Keratinocyte (primary cell): Measurements from ENCODE around the gene CACNA1C. TPM values are rescaled to one million over a fixed set of nuclear protein-coding genes. Genes with fewer than 3 reads are reported as not detected.

Experiments used
- DNase-seq: peaks from one replicate; pipeline ENCODE4 v3.0.0-alpha.2; 2011; ENCODE audit warnings: low read depth, missing footprints, low spot score
- FAIRE-seq: peaks from 2 replicates; lab custom pipeline; 2011; peaks lifted over from hg19 to GRCh38; lab: Jason Lieb, UNC
- H2AFZ ChIP-seq: 2 replicates; pipeline ENCODE4 v1.6.0; 2012; ENCODE audit warnings: low read length, control low read depth, inconsistent platforms; ENCODE audit not compliant: control insufficient read depth
- H3K27ac ChIP-seq: 2 replicates; pipeline ENCODE4 v1.5.1; 2011; ENCODE audit warnings: low read length; ENCODE audit not compliant: control insufficient read depth, insufficient read depth
- H3K27me3 ChIP-seq: 3 replicates; pipeline ENCODE4 v1.6.0; 2011; ENCODE audit warnings: low read length; ENCODE audit not compliant: control insufficient read depth, insufficient read depth; ENCODE audit errors: extremely low read depth
- H3K36me3 ChIP-seq, 2 experiments: 2 replicates in 1 of 2; 3 replicates in 1 of 2; pipeline ENCODE4 v1.5.1; 2011; ENCODE audit warnings: low read length in 2 of 2, mild to moderate bottlenecking in 1 of 2; ENCODE audit not compliant: control insufficient read depth in 2 of 2, insufficient read depth in 2 of 2; ENCODE audit errors: extremely low read depth in 1 of 2
- H3K4me1 ChIP-seq: 3 replicates; pipeline ENCODE4 v1.5.1; 2011; ENCODE audit warnings: low read length; ENCODE audit not compliant: control insufficient read depth, insufficient read depth; ENCODE audit errors: extremely low read depth
- H3K4me2 ChIP-seq: 3 replicates; pipeline ENCODE4 v1.6.0; 2011; ENCODE audit warnings: low read depth, low read length; ENCODE audit not compliant: control insufficient read depth, insufficient read depth; ENCODE audit errors: extremely low read depth
- H3K4me3 ChIP-seq, 3 experiments: fragments of 200-600 bp in 1 of 3; sonication (generic) in 1 of 3; 2 replicates in 2 of 3; 3 replicates in 1 of 3; pipeline ENCODE4 v1.5.1; 2011 to 2016; ENCODE audit warnings: low read length in 3 of 3, mild to moderate bottlenecking in 3 of 3, control low read depth in 2 of 3, inconsistent platforms in 1 of 3, low read depth in 1 of 3, mixed read lengths in 1 of 3, mixed run types in 1 of 3, moderate library complexity in 1 of 3; ENCODE audit not compliant: control insufficient read depth in 2 of 3, insufficient read depth in 2 of 3; ENCODE audit errors: extremely low read depth in 1 of 3
- H3K79me2 ChIP-seq: 2 replicates; pipeline ENCODE4 v1.6.0; 2012; ENCODE audit warnings: low read length; ENCODE audit not compliant: control insufficient read depth, insufficient read depth
- H3K9ac ChIP-seq: 3 replicates; pipeline ENCODE4 v1.6.0; 2011; ENCODE audit warnings: low read length; ENCODE audit not compliant: control insufficient read depth, insufficient read depth; ENCODE audit errors: extremely low read depth
- H3K9me1 ChIP-seq: 3 replicates; pipeline ENCODE4 v1.6.0; 2011; ENCODE audit warnings: low read length; ENCODE audit not compliant: control insufficient read depth, insufficient read depth; ENCODE audit errors: extremely low read depth
- H3K9me3 ChIP-seq: 2 replicates; pipeline ENCODE4 v1.5.1; 2012; ENCODE audit warnings: low read depth, low read length; ENCODE audit not compliant: control insufficient read depth
- H4K20me1 ChIP-seq: 3 replicates; pipeline ENCODE4 v1.6.0; 2011; ENCODE audit warnings: low read length; ENCODE audit not compliant: control insufficient read depth, insufficient read depth; ENCODE audit errors: extremely low read depth
- CTCF ChIP-seq, 3 experiments: IDR thresholded peaks in 1 of 3; conservative IDR thresholded peaks in 1 of 3; optimal IDR thresholded peaks in 1 of 3; 2 replicates in 2 of 3; 3 replicates in 1 of 3; pipeline versions ENCODE3 to v1.5.1; 2011; ENCODE audit warnings: low read length in 3 of 3, mild to moderate bottlenecking in 3 of 3, moderate library complexity in 2 of 3, control low read depth in 1 of 3, inconsistent platforms in 1 of 3; ENCODE audit not compliant: insufficient read depth in 2 of 3; ENCODE audit errors: extremely low read depth in 1 of 3
- EZH2 ChIP-seq: IDR thresholded peaks from one replicate; pipeline ENCODE4 v1.6.1; 2012; ENCODE audit warnings: inconsistent platforms, mild to moderate bottlenecking, low read length, moderate library complexity
- dilution Hi-C: fragments of 300-500 bp; cut with MboI; formaldehyde crosslinking; loops from one replicate; pipeline ENCODE4 v1.7.0; 2020; ENCODE audit warnings: low sequenced_read_pairs; ENCODE audit not compliant: extremely low pct_ligation_motif_present
- polyA plus RNA-seq, 5 experiments: library from polyadenylated mRNA; depleted of rRNA in 3 of 5; stranded (reverse) in 3 of 5; stranded (forward) in 1 of 5; unstranded in 1 of 5; fragments of >200 nt; gene quantifications; 1 replicate in 1 of 5; 2 replicates in 3 of 5; 3 replicates in 1 of 5; pipeline versions ENCODE4 v1.2.1 to v1.2.3, GENCODE V29; 2011 to 2012; ENCODE audit warnings: missing spikeins in 2 of 5, low read depth in 1 of 5, low replicate concordance in 1 of 5

CACNA1C gene
- polyA plus RNA-seq, 1 donor (not counting 4 experiments of a cell fraction or from before 2014, with no cell fraction given) = not detected

- H3K4me2 ChIP-seq = no peak overlapping the region
- TF ChIP-seq EZH2 (no peak), CTCF (optimal IDR thresholded peaks at IDR 0.05 in 1 of 3, IDR thresholded peaks at IDR 0.05 in 1 of 3, conservative IDR thresholded peaks at IDR 0.05 in 1 of 3; ENCODE audit: extremely low read depth in 1 of 3, insufficient read depth in 2 of 3, low read length in 3 of 3) (no peak)
- H3K27ac ChIP-seq = no peak overlapping the region
- no peaks in the 10 kb centered on the region for H3K27me3 ChIP-seq
- dilution Hi-C loops = no loop called here
- H3K4me1 ChIP-seq = no peaks in the 10 kb centered on the region
- FAIRE-seq (no peak), DNase-seq (no peak)
- H4K20me1 ChIP-seq = no peaks in the 10 kb centered on the region
- H3K9me1 ChIP-seq = no peaks in the 10 kb centered on the region
- no peaks in the 10 kb centered on the region for H3K9me3 ChIP-seq
- no peaks in the 10 kb centered on the region for H3K36me3 ChIP-seq
- H3K79me2 ChIP-seq = no peaks in the 10 kb centered on the region
- no peak overlapping the region for H3K9ac ChIP-seq
- H2AFZ ChIP-seq = no peak overlapping the region
- no peak overlapping the region for H3K4me3 ChIP-seq
These were observed 187.6 kb downstream of the CACNA1C start for GRCh38 chr12:2240390-2240789.

DNA sequence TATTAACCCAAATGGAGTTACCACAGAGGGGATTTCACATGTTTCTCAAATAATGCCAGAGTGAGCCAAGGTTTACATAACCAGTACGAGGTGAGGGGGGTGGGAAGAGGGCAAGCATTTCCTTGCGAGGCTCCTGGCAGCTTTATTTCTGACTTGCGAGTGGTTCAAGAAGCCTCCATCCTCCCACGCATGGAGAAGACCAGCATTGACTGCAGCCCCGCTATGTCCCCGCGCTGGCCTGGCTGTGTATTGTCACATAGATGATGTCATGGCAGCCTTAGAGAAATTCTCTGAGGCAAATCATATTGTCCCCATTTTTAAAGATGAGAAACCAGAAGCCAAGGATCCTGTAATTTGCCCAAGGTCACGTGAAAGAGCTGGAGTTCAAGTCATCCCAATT, 188.2 kb downstream of the CACNA1C start:
- H3K27me3 ChIP-seq = no peaks in the 10 kb centered on the region

More for the DNA sequence above, 188.2 kb downstream of the CACNA1C start:
- H3K4me1 ChIP-seq = no peaks in the 10 kb centered on the region
- H3K4me3 ChIP-seq = no peak overlapping the region
- no peaks in the 10 kb centered on the region for H4K20me1 ChIP-seq
- no peaks in the 10 kb centered on the region for H3K79me2 ChIP-seq
- no peaks in the 10 kb centered on the region for H3K9me1 ChIP-seq
- no peak overlapping the region for H3K27ac ChIP-seq
- dilution Hi-C loops = no loop called here
- no peak overlapping the region for H2AFZ ChIP-seq
- H3K9ac ChIP-seq = no peak overlapping the region
- H3K36me3 ChIP-seq = no peaks in the 10 kb centered on the region
- no peaks in the 10 kb centered on the region for H3K9me3 ChIP-seq
- no peak overlapping the region for H3K4me2 ChIP-seq
- TF ChIP-seq EZH2 = no peak
- no peak for TF ChIP-seq CTCF (optimal IDR thresholded peaks at IDR 0.05 in 1 of 3, IDR thresholded peaks at IDR 0.05 in 1 of 3, conservative IDR thresholded peaks at IDR 0.05 in 1 of 3; ENCODE audit: extremely low read depth in 1 of 3, insufficient read depth in 2 of 3, low read length in 3 of 3)
- FAIRE-seq (no peak), DNase-seq (no peak)
